GM23338 (cell line): ENCODE results near the gene PALLD. TPM values are rescaled to one million over a fixed set of nuclear protein-coding genes. Genes with fewer than 3 reads are reported as not detected.

ENCODE experiments used
- ATAC-seq: fragments of 200-7000 bp; cut with Tn5 transposase; 3 replicates; pipeline ENCODE4 v1.9.1; 2020
- DNase-seq: peaks from one replicate; pipeline ENCODE4 v3.0.0-alpha.2; 2015; ENCODE audit warnings: low spot score
- H2AFZ ChIP-seq: fragments of 200-600 bp; sonication (generic); 2 replicates; pipeline ENCODE4 v1.8.0; 2016; ENCODE audit warnings: antibody characterized with exemption, mild to moderate bottlenecking, moderate library complexity
- H3F3A ChIP-seq: fragments of 200-600 bp; sonication (generic); replicated peaks from 2 replicates; pipeline ENCODE4 v1.8.0; 2017; ENCODE audit warnings: antibody characterized with exemption, mixed run types, low read depth
- H3K27ac ChIP-seq: fragments of 200-600 bp; sonication (generic); 2 replicates; pipeline ENCODE4 v1.6.1; 2016; ENCODE audit warnings: low read depth
- H3K27me3 ChIP-seq: fragments of 200-600 bp; sonication (generic); 2 replicates; pipeline ENCODE4 v1.8.0; 2016; ENCODE audit warnings: mild to moderate bottlenecking, mixed run types, moderate library complexity; ENCODE audit not compliant: insufficient read depth
- H3K36me3 ChIP-seq: fragments of 200-600 bp; sonication (generic); 2 replicates; pipeline ENCODE4 v1.8.0; 2016; ENCODE audit warnings: mild to moderate bottlenecking; ENCODE audit not compliant: insufficient read depth
- H3K4me1 ChIP-seq: fragments of 200-600 bp; sonication (generic); 2 replicates; pipeline ENCODE4 v1.8.0; 2016; ENCODE audit warnings: mild to moderate bottlenecking, moderate library complexity; ENCODE audit not compliant: insufficient read depth
- H3K4me2 ChIP-seq: fragments of 200-600 bp; sonication (generic); 2 replicates; pipeline ENCODE4 v1.7.1; 2017; ENCODE audit warnings: mixed run types
- H3K4me3 ChIP-seq: fragments of 200-600 bp; sonication (generic); 2 replicates; pipeline ENCODE4 v1.6.1; 2016; ENCODE audit warnings: mixed run types
- H3K79me2 ChIP-seq: fragments of 200-600 bp; sonication (generic); replicated peaks from 2 replicates; pipeline ENCODE4 v1.8.0; 2017; ENCODE audit warnings: mild to moderate bottlenecking; ENCODE audit not compliant: insufficient read depth
- H3K9me2 ChIP-seq: fragments of 200-600 bp; sonication (generic); 2 replicates; pipeline ENCODE4 v1.8.0; 2017; ENCODE audit not compliant: insufficient read depth
- H4K20me1 ChIP-seq: fragments of 200-600 bp; sonication (generic); replicated peaks from 2 replicates; pipeline ENCODE4 v1.8.0; 2017; ENCODE audit warnings: mild to moderate bottlenecking; ENCODE audit not compliant: insufficient read depth
- H3K27ac Mint-ChIP-seq: 2 replicates; pipeline ENCODE4 v1.8.0; 2020; ENCODE audit warnings: inconsistent platforms, mild to moderate bottlenecking, moderate library complexity, mixed read lengths
- H3K27me3 Mint-ChIP-seq: 3 replicates; pipeline ENCODE4 v1.8.0; 2022; ENCODE audit warnings: low read depth, mild to moderate bottlenecking, moderate library complexity, mixed read lengths, inconsistent platforms; ENCODE audit not compliant: insufficient read depth, poor library complexity
- H3K36me3 Mint-ChIP-seq: 3 replicates; pipeline ENCODE4 v1.8.0; 2021; ENCODE audit warnings: low read depth, mild to moderate bottlenecking, inconsistent platforms, moderate library complexity, mixed read lengths
- H3K4me1 Mint-ChIP-seq: 3 replicates; pipeline ENCODE4 v1.8.0; 2020; ENCODE audit warnings: mild to moderate bottlenecking, inconsistent platforms, mixed read lengths
- H3K4me3 Mint-ChIP-seq: 3 replicates; pipeline ENCODE4 v1.8.0; 2021; ENCODE audit warnings: moderate library complexity, mild to moderate bottlenecking, inconsistent platforms, mixed read lengths
- H3K9me3 Mint-ChIP-seq: 3 replicates; pipeline ENCODE4 v1.8.0; 2020; ENCODE audit warnings: moderate library complexity, mild to moderate bottlenecking, inconsistent platforms, mixed read lengths
- CREB1 ChIP-seq: fragments of 250-450 bp; sonication (Bioruptor Pico); IDR thresholded peaks from 2 replicates; pipeline ENCODE4 v1.5.0; 2020; ENCODE audit warnings: low read depth, mild to moderate bottlenecking, moderate library complexity
- EZH2 ChIP-seq: fragments of 200-600 bp; sonication (generic); IDR thresholded peaks from one replicate; pipeline ENCODE4 v1.8.0; 2017; ENCODE audit warnings: antibody characterized with exemption, mild to moderate bottlenecking, low read depth; ENCODE audit not compliant: unreplicated experiment
- EZH2phosphoT487 ChIP-seq: fragments of 200-600 bp; sonication (generic); IDR thresholded peaks from one replicate; pipeline ENCODE4 v1.8.1; 2018; ENCODE audit warnings: antibody characterized with exemption; ENCODE audit not compliant: unreplicated experiment
- JUNB ChIP-seq: IDR thresholded peaks from one replicate; pipeline ENCODE4 v1.6.1; 2016; ENCODE audit warnings: antibody characterized with exemption; ENCODE audit not compliant: unreplicated experiment
- NANOG ChIP-seq: IDR thresholded peaks from 2 replicates; pipeline ENCODE4 v1.6.1; 2016; ENCODE audit warnings: antibody characterized with exemption, borderline replicate concordance
- POLR2AphosphoS5 ChIP-seq: IDR thresholded peaks from 2 replicates; pipeline ENCODE4 v1.6.1; 2016; ENCODE audit warnings: antibody characterized with exemption, low read depth
- STAT1 ChIP-seq: IDR thresholded peaks from one replicate; pipeline ENCODE4 v1.6.1; 2016; ENCODE audit warnings: antibody characterized with exemption; ENCODE audit not compliant: unreplicated experiment
- ZNF114 ChIP-seq: fragments of 250-450 bp; sonication (Bioruptor Pico); IDR thresholded peaks from 2 replicates; pipeline ENCODE4 v1.5.0; 2020; ENCODE audit warnings: mild to moderate bottlenecking, moderate library complexity
- ZNF331 ChIP-seq: fragments of 250-450 bp; sonication (Bioruptor Pico); IDR thresholded peaks from 2 replicates; pipeline ENCODE4 v1.5.0; 2020; ENCODE audit warnings: low read depth, mild to moderate bottlenecking, moderate library complexity
- polyA plus RNA-seq: library from polyadenylated mRNA; unstranded; fragments of >200 nt; fragmentation: Nextera tagmentation; extraction: Ambion mirVana; gene quantifications from 2 replicates; pipeline ENCODE4 v1.2.1, GENCODE V29; 2016
- total RNA-seq: library from RNA; depleted of rRNA; stranded (reverse); fragments of >200 nt; shearing (Covaris generic); gene quantifications from 2 replicates; pipeline ENCODE4 v1.2.3, GENCODE V29; 2014
- TF ChIP-seq, protein P1 (sequence below): IDR thresholded peaks from one replicate; pipeline ENCODE4 v1.6.1; 2018; ENCODE audit warnings: antibody characterized with exemption; ENCODE audit not compliant: unreplicated experiment
- TF ChIP-seq, protein P2 (sequence below): IDR thresholded peaks from 2 replicates; pipeline ENCODE4 v1.6.1; 2016; ENCODE audit warnings: antibody characterized with exemption
- TF ChIP-seq, protein P3 (sequence below): fragments of 250-450 bp; sonication (Bioruptor Pico); IDR thresholded peaks from 2 replicates; pipeline ENCODE4 v1.5.0; 2020; ENCODE audit warnings: mild to moderate bottlenecking, moderate library complexity
- TF ChIP-seq, protein P4 (sequence below), 2 experiments: fragments of 200-600 bp in 1 of 2; sonication (generic) in 1 of 2; conservative IDR thresholded peaks; 2 replicates each; pipeline versions ENCODE4 v1.5.1 to v1.6.1; 2016 to 2017; ENCODE audit warnings: antibody characterized with exemption in 2 of 2, low read depth in 2 of 2, mild to moderate bottlenecking in 2 of 2, moderate library complexity in 1 of 2

The PALLD gene
- total and polyA plus RNA-seq, 2 experiments from 2014 or later = 13.1 to 30.2 TPM

DNA sequence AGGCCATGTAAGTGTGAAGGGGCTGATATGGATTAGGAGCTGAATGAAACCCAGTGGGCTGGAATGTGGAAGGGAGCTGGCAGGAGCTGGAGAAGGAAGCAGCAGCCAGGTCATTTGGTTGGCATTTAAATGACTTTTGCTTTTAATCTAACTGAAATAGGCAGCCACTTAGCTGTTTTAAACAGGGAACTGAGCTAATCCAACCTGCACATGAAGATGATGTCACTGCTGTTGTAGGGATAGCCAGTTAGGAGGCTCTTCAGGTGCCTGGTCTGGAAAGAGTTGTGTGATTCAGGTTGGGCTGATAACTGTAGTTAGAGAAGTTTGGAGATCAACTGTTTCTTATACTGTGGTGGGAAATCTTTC, 122.4 kb downstream of the PALLD start:
- Histone ChIP-seq H3K36me3 (no peaks in the 10 kb centered on the region), H3K79me2 (no peaks in the 10 kb centered on the region), H3K9me2 (no peaks in the 10 kb centered on the region; the same call in 1 of the 2 replicates), H3K4me2 (no peak overlapping the region), H4K20me1 (no peaks in the 10 kb centered on the region), H3F3A (no peaks in the 10 kb centered on the region), H3K4me1 (peaks cover 17% of the 10 kb centered on the region), H3K27ac (no peak overlapping the region), H3K4me3 (no peak overlapping the region), H2AFZ (no peak overlapping the region), H3K27me3 (no peaks in the 10 kb centered on the region)
- TF ChIP-seq CREB1 (CRISPR knock-in tag) = no peak
- no peak for TF ChIP-seq NANOG
- TF ChIP-seq, protein P1, sequence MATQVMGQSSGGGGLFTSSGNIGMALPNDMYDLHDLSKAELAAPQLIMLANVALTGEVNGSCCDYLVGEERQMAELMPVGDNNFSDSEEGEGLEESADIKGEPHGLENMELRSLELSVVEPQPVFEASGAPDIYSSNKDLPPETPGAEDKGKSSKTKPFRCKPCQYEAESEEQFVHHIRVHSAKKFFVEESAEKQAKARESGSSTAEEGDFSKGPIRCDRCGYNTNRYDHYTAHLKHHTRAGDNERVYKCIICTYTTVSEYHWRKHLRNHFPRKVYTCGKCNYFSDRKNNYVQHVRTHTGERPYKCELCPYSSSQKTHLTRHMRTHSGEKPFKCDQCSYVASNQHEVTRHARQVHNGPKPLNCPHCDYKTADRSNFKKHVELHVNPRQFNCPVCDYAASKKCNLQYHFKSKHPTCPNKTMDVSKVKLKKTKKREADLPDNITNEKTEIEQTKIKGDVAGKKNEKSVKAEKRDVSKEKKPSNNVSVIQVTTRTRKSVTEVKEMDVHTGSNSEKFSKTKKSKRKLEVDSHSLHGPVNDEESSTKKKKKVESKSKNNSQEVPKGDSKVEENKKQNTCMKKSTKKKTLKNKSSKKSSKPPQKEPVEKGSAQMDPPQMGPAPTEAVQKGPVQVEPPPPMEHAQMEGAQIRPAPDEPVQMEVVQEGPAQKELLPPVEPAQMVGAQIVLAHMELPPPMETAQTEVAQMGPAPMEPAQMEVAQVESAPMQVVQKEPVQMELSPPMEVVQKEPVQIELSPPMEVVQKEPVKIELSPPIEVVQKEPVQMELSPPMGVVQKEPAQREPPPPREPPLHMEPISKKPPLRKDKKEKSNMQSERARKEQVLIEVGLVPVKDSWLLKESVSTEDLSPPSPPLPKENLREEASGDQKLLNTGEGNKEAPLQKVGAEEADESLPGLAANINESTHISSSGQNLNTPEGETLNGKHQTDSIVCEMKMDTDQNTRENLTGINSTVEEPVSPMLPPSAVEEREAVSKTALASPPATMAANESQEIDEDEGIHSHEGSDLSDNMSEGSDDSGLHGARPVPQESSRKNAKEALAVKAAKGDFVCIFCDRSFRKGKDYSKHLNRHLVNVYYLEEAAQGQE = no peak
- TF ChIP-seq EZH2phosphoT487 = no peak
- no peak for TF ChIP-seq ZNF114 (CRISPR knock-in tag)
- no peak for TF ChIP-seq JUNB
- TF ChIP-seq, protein P2, sequence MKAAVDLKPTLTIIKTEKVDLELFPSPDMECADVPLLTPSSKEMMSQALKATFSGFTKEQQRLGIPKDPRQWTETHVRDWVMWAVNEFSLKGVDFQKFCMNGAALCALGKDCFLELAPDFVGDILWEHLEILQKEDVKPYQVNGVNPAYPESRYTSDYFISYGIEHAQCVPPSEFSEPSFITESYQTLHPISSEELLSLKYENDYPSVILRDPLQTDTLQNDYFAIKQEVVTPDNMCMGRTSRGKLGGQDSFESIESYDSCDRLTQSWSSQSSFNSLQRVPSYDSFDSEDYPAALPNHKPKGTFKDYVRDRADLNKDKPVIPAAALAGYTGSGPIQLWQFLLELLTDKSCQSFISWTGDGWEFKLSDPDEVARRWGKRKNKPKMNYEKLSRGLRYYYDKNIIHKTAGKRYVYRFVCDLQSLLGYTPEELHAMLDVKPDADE = no peak
- no peak for TF ChIP-seq EZH2
- no peak for TF ChIP-seq STAT1
- TF ChIP-seq, protein P3, sequence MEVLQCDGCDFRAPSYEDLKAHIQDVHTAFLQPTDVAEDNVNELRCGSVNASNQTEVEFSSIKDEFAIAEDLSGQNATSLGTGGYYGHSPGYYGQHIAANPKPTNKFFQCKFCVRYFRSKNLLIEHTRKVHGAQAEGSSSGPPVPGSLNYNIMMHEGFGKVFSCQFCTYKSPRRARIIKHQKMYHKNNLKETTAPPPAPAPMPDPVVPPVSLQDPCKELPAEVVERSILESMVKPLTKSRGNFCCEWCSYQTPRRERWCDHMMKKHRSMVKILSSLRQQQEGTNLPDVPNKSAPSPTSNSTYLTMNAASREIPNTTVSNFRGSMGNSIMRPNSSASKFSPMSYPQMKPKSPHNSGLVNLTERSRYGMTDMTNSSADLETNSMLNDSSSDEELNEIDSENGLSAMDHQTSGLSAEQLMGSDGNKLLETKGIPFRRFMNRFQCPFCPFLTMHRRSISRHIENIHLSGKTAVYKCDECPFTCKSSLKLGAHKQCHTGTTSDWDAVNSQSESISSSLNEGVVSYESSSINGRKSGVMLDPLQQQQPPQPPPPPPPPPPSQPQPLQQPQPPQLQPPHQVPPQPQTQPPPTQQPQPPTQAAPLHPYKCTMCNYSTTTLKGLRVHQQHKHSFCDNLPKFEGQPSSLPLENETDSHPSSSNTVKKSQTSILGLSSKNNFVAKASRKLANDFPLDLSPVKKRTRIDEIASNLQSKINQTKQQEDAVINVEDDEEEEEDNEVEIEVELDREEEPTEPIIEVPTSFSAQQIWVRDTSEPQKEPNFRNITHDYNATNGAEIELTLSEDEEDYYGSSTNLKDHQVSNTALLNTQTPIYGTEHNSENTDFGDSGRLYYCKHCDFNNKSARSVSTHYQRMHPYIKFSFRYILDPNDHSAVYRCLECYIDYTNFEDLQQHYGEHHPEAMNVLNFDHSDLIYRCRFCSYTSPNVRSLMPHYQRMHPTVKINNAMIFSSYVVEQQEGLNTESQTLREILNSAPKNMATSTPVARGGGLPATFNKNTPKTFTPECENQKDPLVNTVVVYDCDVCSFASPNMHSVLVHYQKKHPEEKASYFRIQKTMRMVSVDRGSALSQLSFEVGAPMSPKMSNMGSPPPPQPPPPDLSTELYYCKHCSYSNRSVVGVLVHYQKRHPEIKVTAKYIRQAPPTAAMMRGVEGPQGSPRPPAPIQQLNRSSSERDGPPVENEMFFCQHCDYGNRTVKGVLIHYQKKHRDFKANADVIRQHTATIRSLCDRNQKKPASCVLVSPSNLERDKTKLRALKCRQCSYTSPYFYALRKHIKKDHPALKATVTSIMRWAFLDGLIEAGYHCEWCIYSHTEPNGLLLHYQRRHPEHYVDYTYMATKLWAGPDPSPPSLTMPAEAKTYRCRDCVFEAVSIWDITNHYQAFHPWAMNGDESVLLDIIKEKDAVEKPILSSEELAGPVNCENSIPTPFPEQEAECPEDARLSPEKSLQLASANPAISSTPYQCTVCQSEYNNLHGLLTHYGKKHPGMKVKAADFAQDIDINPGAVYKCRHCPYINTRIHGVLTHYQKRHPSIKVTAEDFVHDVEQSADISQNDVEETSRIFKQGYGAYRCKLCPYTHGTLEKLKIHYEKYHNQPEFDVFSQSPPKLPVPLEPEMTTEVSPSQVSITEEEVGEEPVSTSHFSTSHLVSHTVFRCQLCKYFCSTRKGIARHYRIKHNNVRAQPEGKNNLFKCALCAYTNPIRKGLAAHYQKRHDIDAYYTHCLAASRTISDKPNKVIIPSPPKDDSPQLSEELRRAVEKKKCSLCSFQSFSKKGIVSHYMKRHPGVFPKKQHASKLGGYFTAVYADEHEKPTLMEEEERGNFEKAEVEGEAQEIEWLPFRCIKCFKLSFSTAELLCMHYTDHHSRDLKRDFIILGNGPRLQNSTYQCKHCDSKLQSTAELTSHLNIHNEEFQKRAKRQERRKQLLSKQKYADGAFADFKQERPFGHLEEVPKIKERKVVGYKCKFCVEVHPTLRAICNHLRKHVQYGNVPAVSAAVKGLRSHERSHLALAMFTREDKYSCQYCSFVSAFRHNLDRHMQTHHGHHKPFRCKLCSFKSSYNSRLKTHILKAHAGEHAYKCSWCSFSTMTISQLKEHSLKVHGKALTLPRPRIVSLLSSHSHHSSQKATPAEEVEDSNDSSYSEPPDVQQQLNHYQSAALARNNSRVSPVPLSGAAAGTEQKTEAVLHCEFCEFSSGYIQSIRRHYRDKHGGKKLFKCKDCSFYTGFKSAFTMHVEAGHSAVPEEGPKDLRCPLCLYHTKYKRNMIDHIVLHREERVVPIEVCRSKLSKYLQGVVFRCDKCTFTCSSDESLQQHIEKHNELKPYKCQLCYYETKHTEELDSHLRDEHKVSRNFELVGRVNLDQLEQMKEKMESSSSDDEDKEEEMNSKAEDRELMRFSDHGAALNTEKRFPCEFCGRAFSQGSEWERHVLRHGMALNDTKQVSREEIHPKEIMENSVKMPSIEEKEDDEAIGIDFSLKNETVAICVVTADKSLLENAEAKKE (CRISPR knock-in tag) = no peak
- no peak for TF ChIP-seq POLR2AphosphoS5
- TF ChIP-seq, protein P4, sequence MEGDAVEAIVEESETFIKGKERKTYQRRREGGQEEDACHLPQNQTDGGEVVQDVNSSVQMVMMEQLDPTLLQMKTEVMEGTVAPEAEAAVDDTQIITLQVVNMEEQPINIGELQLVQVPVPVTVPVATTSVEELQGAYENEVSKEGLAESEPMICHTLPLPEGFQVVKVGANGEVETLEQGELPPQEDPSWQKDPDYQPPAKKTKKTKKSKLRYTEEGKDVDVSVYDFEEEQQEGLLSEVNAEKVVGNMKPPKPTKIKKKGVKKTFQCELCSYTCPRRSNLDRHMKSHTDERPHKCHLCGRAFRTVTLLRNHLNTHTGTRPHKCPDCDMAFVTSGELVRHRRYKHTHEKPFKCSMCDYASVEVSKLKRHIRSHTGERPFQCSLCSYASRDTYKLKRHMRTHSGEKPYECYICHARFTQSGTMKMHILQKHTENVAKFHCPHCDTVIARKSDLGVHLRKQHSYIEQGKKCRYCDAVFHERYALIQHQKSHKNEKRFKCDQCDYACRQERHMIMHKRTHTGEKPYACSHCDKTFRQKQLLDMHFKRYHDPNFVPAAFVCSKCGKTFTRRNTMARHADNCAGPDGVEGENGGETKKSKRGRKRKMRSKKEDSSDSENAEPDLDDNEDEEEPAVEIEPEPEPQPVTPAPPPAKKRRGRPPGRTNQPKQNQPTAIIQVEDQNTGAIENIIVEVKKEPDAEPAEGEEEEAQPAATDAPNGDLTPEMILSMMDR (conservative IDR thresholded peaks at IDR 0.05; ENCODE audit: low read depth in 2 of 2) = no peak
- TF ChIP-seq ZNF331 (CRISPR knock-in tag) = no peak
- Mint-ChIP-seq H3K36me3 (no peaks in the 10 kb centered on the region), H3K27ac (no peak overlapping the region), H3K27me3 (no peaks in the 10 kb centered on the region), H3K4me3 (no peak overlapping the region), H3K9me3 (no peaks in the 10 kb centered on the region), H3K4me1 (peaks cover 32% of the 10 kb centered on the region; the same call in 2 of the 3 replicates)
- ATAC-seq (no peak), DNase-seq (no peak)
